ENCODE data around the gene PYGL. TPM values are rescaled to one million over a fixed set of nuclear protein-coding genes. Genes with fewer than 3 reads are reported as not detected.

PYGL gene
- total RNA-seq, 1 donor = 78.1 TPM

GRCh38 chr14:50882932-50883826, 61.1 kb downstream of the PYGL start:
- no peak for DNase-seq (ENCODE audit: low read depth in 2 of 3, low spot score in 2 of 3)

- peak in 1 of 3 donors; percentile 68 for DNase-seq (ENCODE audit: low read depth in 2 of 3, low spot score in 2 of 3)
Observed at GRCh38 chr14:50875359-50876070, 68.8 kb downstream of the PYGL start.

GRCh38 chr14:50874757-50875156, 69.5 kb downstream of the PYGL start:
- DNase-seq (ENCODE audit: low read depth in 2 of 3, low spot score in 2 of 3) = no peak

GRCh38 chr14:50871914-50872732, 72.2 kb downstream of the PYGL start, which contains the start of gene ABHD12B:
ABHD12B (plus strand) TSS chr14:50872053; CDS start chr14:50872175, 122 bp downstream.
- no peak for DNase-seq (ENCODE audit: low read depth in 2 of 3, low spot score in 2 of 3)

- no peak for DNase-seq (ENCODE audit: low read depth in 2 of 3, low spot score in 2 of 3)
Observed at GRCh38 chr14:50871228-50871627, 73.1 kb downstream of the PYGL start.

- peak in 1 of 3 donors; percentile 28 for DNase-seq (ENCODE audit: low read depth in 2 of 3, low spot score in 2 of 3)
Observed at GRCh38 chr14:50865391-50866076, 78.7 kb downstream of the PYGL start.

- no peak for DNase-seq (ENCODE audit: low read depth in 2 of 3, low spot score in 2 of 3)
Observed at GRCh38 chr14:50864946-50865345, 79.3 kb downstream of the PYGL start.

GRCh38 chr14:50864237-50864636, 80.0 kb downstream of the PYGL start:
- no peak for DNase-seq (ENCODE audit: low read depth in 2 of 3, low spot score in 2 of 3)

GRCh38 chr14:50862036-50862570, 82.2 kb downstream of the PYGL start:
- DNase-seq (ENCODE audit: low read depth in 2 of 3, low spot score in 2 of 3) = no peak

- DNase-seq (ENCODE audit: low read depth in 2 of 3, low spot score in 2 of 3) = peak; percentile 72 to 92 (median 85)
Observed at GRCh38 chr14:50860478-50861086, 83.7 kb downstream of the PYGL start.

GRCh38 chr14:50859296-50859624, 85.0 kb downstream of the PYGL start:
- no peak for DNase-seq (ENCODE audit: low read depth in 2 of 3, low spot score in 2 of 3)

- no peak for DNase-seq (ENCODE audit: low read depth in 2 of 3, low spot score in 2 of 3)
Observed at GRCh38 chr14:50856660-50857059, 87.6 kb downstream of the PYGL start.

GRCh38 chr14:50855558-50855957, 88.7 kb downstream of the PYGL start:
- no peak for DNase-seq (ENCODE audit: low read depth in 2 of 3, low spot score in 2 of 3)

Other genes starting within 250 kb of the PYGL start
- 34.2 TPM for gene NIN, start 113.3 kb downstream of the PYGL start, total RNA-seq
- gene ABHD12B, start 72.4 kb downstream of the PYGL start, total RNA-seq = 0.27 TPM
- gene TRIM9, start 150.6 kb upstream of the PYGL start, total RNA-seq = 3.2 TPM

Measured in hematopoietic multipotent progenitor cell (in vitro differentiated cells).